Mononuclear cell (primary cell): Measurements from ENCODE around the gene UNCX. TPM values are rescaled to one million over a fixed set of nuclear protein-coding genes. Genes with fewer than 3 reads are reported as not detected.
"Not testable (repeated sequence)": the region's sequence is repeated elsewhere in the genome, so short reads cannot be mapped to it uniquely, and the experiment has no call there.

Source experiments
- H3K27me3 ChIP-seq: 2 replicates; pipeline ENCODE4 v1.6.0; 2011; ENCODE audit warnings: low read length, control low read depth; ENCODE audit not compliant: insufficient read depth
- H3K4me1 ChIP-seq: 2 replicates; pipeline ENCODE4 v1.5.1; 2011; ENCODE audit warnings: mild to moderate bottlenecking, low read length, control low read depth; ENCODE audit not compliant: insufficient read depth
- H3K4me3 ChIP-seq: 2 replicates; pipeline ENCODE4 v1.5.1; 2011; ENCODE audit warnings: mild to moderate bottlenecking, low read length, moderate library complexity
- H3K9me3 ChIP-seq: 2 replicates; pipeline ENCODE4 v1.5.1; 2011; ENCODE audit warnings: low read depth, mild to moderate bottlenecking, control low read depth, low read length
- total RNA-seq: library from RNA; depleted of rRNA; stranded (reverse); fragments of >200 nt; gene quantifications from one replicate; pipeline ENCODE4 v1.2.3, GENCODE V29; 2012

UNCX gene
- total RNA-seq, 1 donor: not detected

GRCh38 chr7:1251796-1252539, 19.3 kb downstream of the UNCX start:
- peaks cover 23% of the 10 kb centered on the region for H3K27me3 ChIP-seq
- peaks cover 9% of the 10 kb centered on the region for H3K4me1 ChIP-seq
- H3K4me3 ChIP-seq: no peak overlapping the region
- no peaks in the 10 kb centered on the region for H3K9me3 ChIP-seq

GRCh38 chr7:1252540-1253090, 19.9 kb downstream of the UNCX start:
- Histone ChIP-seq H3K27me3 (peaks cover 23% of the 10 kb centered on the region), H3K4me1 (peaks cover 9% of the 10 kb centered on the region), H3K4me3 (no peak overlapping the region), H3K9me3 (no peaks in the 10 kb centered on the region)

DNA sequence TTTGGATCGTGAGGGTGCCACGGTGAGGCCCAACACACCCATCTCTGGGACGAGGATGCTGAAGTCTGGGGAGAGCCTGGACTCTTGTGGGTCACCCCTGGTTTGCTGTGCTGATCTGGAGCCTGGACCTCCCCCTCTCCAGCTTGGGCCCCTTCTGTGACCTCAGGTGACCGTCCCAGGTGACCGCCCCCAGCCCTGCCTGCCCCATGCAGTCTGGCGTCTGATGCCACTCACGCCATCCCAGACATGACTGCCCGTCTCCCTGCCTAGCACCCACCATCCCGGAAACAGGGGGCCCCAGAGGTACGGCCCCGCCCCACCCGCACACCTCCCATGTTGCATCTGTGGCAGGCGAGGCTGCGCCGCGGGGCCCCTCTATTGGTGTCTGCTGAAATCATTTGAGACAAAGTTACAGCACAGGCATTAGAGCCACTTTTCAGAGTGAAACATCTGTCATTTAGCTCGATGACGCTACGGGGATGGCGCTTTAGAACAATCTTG, 21.1 kb downstream of the UNCX start:
- H3K9me3 ChIP-seq: no peaks in the 10 kb centered on the region
- peaks cover 11% of the 10 kb centered on the region for H3K27me3 ChIP-seq
- H3K4me1 ChIP-seq: no peaks in the 10 kb centered on the region
- no peak overlapping the region for H3K4me3 ChIP-seq

- Histone ChIP-seq H3K4me3 (no peak overlapping the region), H3K4me1 (no peaks in the 10 kb centered on the region), H3K9me3 (no peaks in the 10 kb centered on the region), H3K27me3 (peaks cover 10% of the 10 kb centered on the region)
Measured at GRCh38 chr7:1254281-1255079, 21.8 kb downstream of the UNCX start.

DNA sequence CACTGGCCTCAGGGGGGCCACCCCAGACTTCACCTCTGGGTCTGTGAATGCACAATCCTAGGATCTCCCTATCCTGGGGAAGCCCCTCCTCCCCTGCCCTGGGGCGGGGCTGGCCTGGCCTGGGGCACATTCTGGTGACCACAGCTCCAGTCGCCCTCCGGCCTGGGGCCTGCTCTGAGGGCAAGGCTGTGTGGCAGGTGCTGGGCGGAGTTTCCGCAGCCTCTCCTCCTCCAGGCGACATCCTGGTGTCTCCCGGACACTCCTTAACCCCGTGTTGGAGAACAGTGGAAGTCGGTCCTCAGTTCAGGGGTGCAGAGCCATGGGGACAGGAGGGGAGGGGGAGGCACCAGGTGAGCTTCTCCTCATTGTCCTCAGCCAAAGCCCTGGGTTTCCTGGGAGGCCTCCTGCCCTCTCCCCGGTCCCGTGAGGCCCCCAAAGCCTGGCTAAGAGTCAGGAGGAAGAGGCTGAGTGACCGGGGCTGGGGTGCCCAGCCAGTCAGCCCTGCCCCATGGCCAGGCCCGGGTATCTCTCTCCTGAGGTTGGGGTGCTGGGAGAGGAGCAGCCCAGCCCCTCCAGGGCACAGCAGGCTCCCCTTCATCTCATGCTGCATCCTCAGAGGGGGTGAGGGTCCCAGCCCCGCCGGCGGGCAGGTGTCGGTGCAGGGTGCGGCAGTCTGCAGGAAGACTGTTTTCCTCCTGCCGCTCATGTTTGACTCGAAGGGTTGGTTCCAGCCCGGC, 22.6 kb downstream of the UNCX start:
- Histone ChIP-seq H3K4me1 (no peaks in the 10 kb centered on the region), H3K4me3 (no peak overlapping the region), H3K27me3 (peaks cover 3% of the 10 kb centered on the region), H3K9me3 (no peaks in the 10 kb centered on the region)

- H3K9me3 ChIP-seq: no peaks in the 10 kb centered on the region
- H3K4me1 ChIP-seq: no peaks in the 10 kb centered on the region
- no peak overlapping the region for H3K4me3 ChIP-seq
- H3K27me3 ChIP-seq: peaks cover under 1% of the 10 kb centered on the region
Measured at GRCh38 chr7:1255817-1256340, 23.2 kb downstream of the UNCX start.

GRCh38 chr7:1256621-1257020, 23.9 kb downstream of the UNCX start:
- Histone ChIP-seq H3K9me3 (no peaks in the 10 kb centered on the region), H3K4me1 (no peaks in the 10 kb centered on the region), H3K27me3 (no peaks in the 10 kb centered on the region), H3K4me3 (no peak overlapping the region)

DNA sequence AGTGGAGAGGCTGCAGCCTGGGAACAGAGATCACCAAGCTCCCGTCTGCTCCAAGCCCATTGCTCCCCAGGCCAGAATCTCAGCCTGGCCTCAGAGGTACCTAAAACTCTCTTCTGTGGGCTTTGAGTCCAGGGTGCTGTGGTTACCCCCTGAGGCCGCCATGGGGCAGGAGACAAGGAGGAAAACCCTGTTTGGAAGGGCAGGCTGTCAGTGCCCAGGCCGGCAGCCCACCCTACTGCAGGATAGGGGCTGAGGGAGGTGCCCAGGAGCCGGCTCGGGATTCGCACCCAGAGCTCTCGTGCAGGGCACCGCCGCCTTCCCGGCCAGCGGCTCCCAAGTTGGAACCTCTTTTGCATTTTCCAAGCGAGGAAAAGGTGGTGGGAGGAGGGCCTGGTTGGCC, 24.5 kb downstream of the UNCX start:
- Histone ChIP-seq H3K4me3 (no peak overlapping the region), H3K27me3 (no peaks in the 10 kb centered on the region), H3K9me3 (no peaks in the 10 kb centered on the region), H3K4me1 (no peaks in the 10 kb centered on the region)

DNA sequence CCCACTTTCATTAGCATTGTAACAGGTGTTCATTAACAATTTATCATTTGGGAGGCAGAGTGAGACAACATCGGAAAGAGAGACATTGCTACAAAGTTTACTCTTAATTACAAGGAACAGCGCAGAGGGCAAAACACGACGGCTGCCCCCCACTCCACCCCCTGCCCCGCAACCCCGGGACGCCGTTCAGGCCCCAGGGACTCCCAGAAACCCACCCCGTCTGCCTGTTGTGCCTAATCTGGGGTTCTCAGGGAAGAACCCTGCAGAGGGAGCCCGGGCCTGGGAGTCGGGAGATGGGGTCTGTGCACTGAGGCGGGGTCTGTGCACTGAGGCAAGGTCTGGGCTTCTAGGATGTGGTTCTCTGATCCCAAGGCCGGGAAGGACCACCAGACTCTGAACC, 25.2 kb downstream of the UNCX start:
- H3K27me3 ChIP-seq: no peaks in the 10 kb centered on the region
- no peaks in the 10 kb centered on the region for H3K4me1 ChIP-seq
- no peak overlapping the region for H3K4me3 ChIP-seq
- H3K9me3 ChIP-seq: no peaks in the 10 kb centered on the region

GRCh38 chr7:1259621-1260243, 27.1 kb downstream of the UNCX start:
- Histone ChIP-seq H3K4me1 (no peaks in the 10 kb centered on the region), H3K4me3 (no peak overlapping the region), H3K9me3 (no peaks in the 10 kb centered on the region), H3K27me3 (no peaks in the 10 kb centered on the region)

- Histone ChIP-seq H3K4me1 (no peaks in the 10 kb centered on the region), H3K27me3 (no peaks in the 10 kb centered on the region), H3K4me3 (no peak overlapping the region), H3K9me3 (no peaks in the 10 kb centered on the region)
Measured at GRCh38 chr7:1260244-1260635, 27.6 kb downstream of the UNCX start.

- not testable (repeated sequence) for H3K4me3 ChIP-seq, H3K4me1 ChIP-seq, H3K27me3 ChIP-seq, H3K9me3 ChIP-seq
Measured at GRCh38 chr7:1261036-1261435, 28.4 kb downstream of the UNCX start.

- Histone ChIP-seq H3K4me1 (no peaks in the 10 kb centered on the region), H3K9me3 (no peaks in the 10 kb centered on the region), H3K27me3 (no peaks in the 10 kb centered on the region), H3K4me3 (no peak overlapping the region)
Measured at GRCh38 chr7:1262441-1262840, 29.8 kb downstream of the UNCX start.

- H3K27me3 ChIP-seq: no peaks in the 10 kb centered on the region
- no peaks in the 10 kb centered on the region for H3K4me1 ChIP-seq
- H3K4me3 ChIP-seq: no peak overlapping the region
- H3K9me3 ChIP-seq: no peaks in the 10 kb centered on the region
Measured at GRCh38 chr7:1263391-1263951, 30.8 kb downstream of the UNCX start.
